C4-2B (cell line): ENCODE measurements around the gene CLEC2L.

Source experiments
- CTCF ChIP-seq: fragments of 450-650 bp; conservative IDR thresholded peaks from 2 replicates; pipeline ENCODE4 v1.5.1; 2017; ENCODE audit warnings: mild to moderate bottlenecking
- ZFX ChIP-seq: fragments of 450-650 bp; IDR thresholded peaks from 2 replicates; pipeline ENCODE4 v1.6.1; 2017

GRCh38 chr7:139572704-139573385 is 49.4 kb downstream of the CLEC2L start:
- no peak for TF ChIP-seq CTCF
- no peak for TF ChIP-seq ZFX
